ENCODE data around the gene EVA1A.

The EVA1A gene

GRCh38 chr2:75560022-75560767, 544 bp downstream of the EVA1A start:
- intact Hi-C loops (cut with DNase I; ENCODE audit: low total_unique reads): no loop called here
- Histone ChIP-seq H3K9me3 (no peaks in the 10 kb centered on the region), H3K4me1 (peaks cover 0 to 17% (median 15%) of the 10 kb centered on the region in 4 donors), H3K4me3 (peak overlapping the region; percentile 37 to 47), H3K27ac (no peak overlapping the region), H3K27me3 (peaks cover 0 to 32% of the 10 kb centered on the region in 2 donors), H3K36me3 (no peaks in the 10 kb centered on the region)
- DNase-seq: no peak
- no peak for TF ChIP-seq CTCF (IDR thresholded peaks at IDR 0.05)

- TF ChIP-seq CTCF (IDR thresholded peaks at IDR 0.05): no peak
- H3K36me3 ChIP-seq: no peaks in the 10 kb centered on the region
- peaks cover 0 to 32% of the 10 kb centered on the region in 2 donors for H3K27me3 ChIP-seq
- peaks cover 0 to 17% (median 15%) of the 10 kb centered on the region in 4 donors for H3K4me1 ChIP-seq
- H3K9me3 ChIP-seq: no peaks in the 10 kb centered on the region
- no peak overlapping the region for H3K27ac ChIP-seq
- no peak for DNase-seq
- H3K4me3 ChIP-seq: peak overlapping the region in 1 of 2 donors; percentile 47
- intact Hi-C loops (cut with DNase I; ENCODE audit: low total_unique reads): no loop called here
Measured at GRCh38 chr2:75559680-75560021, 1.1 kb downstream of the EVA1A start.

GRCh38 chr2:75558786-75559679, 1.7 kb downstream of the EVA1A start:
- intact Hi-C loops (cut with DNase I; ENCODE audit: low total_unique reads): no loop called here
- H3K9me3 ChIP-seq: no peaks in the 10 kb centered on the region

DNA sequence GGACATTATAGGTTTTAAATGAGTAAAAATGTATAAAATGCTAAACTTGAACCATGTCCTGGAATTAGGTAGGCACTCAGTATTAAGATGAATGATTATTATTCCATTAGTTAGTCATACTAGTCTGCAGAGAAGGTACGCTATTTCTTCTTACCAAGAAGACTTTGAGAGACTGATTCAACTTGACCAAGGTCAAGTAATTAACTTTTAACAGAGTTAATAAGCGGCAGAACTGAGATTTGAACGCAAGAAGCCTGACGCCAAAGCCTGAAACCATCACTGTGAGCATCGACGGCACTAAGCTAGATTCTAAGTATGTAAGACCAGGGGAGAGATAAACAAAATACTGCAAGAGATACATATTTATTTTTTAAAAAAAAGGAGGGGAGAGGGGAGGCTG, 2.6 kb downstream of the EVA1A start:
- TF ChIP-seq CTCF (IDR thresholded peaks at IDR 0.05): no peak
- Histone ChIP-seq H3K27ac (no peak overlapping the region), H3K27me3 (peaks cover 0 to 41% of the 10 kb centered on the region in 2 donors), H3K4me3 (no peak overlapping the region), H3K4me1 (peaks cover 0 to 17% (median 15%) of the 10 kb centered on the region in 4 donors), H3K36me3 (no peaks in the 10 kb centered on the region), H3K9me3 (no peaks in the 10 kb centered on the region)
- DNase-seq: no peak
- intact Hi-C loops (cut with DNase I; ENCODE audit: low total_unique reads): no loop called here

More at GRCh38 chr2:75558786-75559679, 1.7 kb downstream of the EVA1A start:
- H3K36me3 ChIP-seq: no peaks in the 10 kb centered on the region
- H3K27me3 ChIP-seq: peaks cover 0 to 35% of the 10 kb centered on the region in 2 donors
- H3K27ac ChIP-seq: no peak overlapping the region
- no peak for DNase-seq
- H3K4me3 ChIP-seq: no peak overlapping the region
- peaks cover 0 to 17% (median 15%) of the 10 kb centered on the region in 4 donors for H3K4me1 ChIP-seq
- TF ChIP-seq CTCF (IDR thresholded peaks at IDR 0.05): no peak

GRCh38 chr2:75557474-75558133, 3.1 kb downstream of the EVA1A start:
- no peak for DNase-seq
- Histone ChIP-seq H3K27ac (no peak overlapping the region), H3K9me3 (no peaks in the 10 kb centered on the region), H3K4me3 (no peak overlapping the region), H3K27me3 (peaks cover 0 to 42% of the 10 kb centered on the region in 2 donors), H3K4me1 (peaks cover 0 to 17% (median 15%) of the 10 kb centered on the region in 4 donors), H3K36me3 (no peaks in the 10 kb centered on the region)
- intact Hi-C loops (cut with DNase I; ENCODE audit: low total_unique reads): no loop called here
- no peak for TF ChIP-seq CTCF (IDR thresholded peaks at IDR 0.05)
